HCT116 (cell line): ENCODE measurements around the gene TRAF3IP1. TPM values are rescaled to one million over a fixed set of nuclear protein-coding genes. Genes with fewer than 3 reads are reported as not detected.

ENCODE experiments used
- total RNA-seq: library from RNA; stranded (reverse); gene quantifications from one replicate; pipeline ENCODE4 v1.2.1, GENCODE V29; 2021; ENCODE audit not compliant: unreplicated experiment

TRAF3IP1 gene
- total RNA-seq, 1 experiment from 2014 or later = 19.4 TPM

Other genes with a start within 250 kb of the TRAF3IP1 start
- 0.22 TPM for gene ESPNL, start 220.2 kb upstream of the TRAF3IP1 start, total RNA-seq
- gene KLHL30, start 181.8 kb upstream of the TRAF3IP1 start, total RNA-seq = 0.61 TPM
- gene ERFE, start 161.5 kb upstream of the TRAF3IP1 start, total RNA-seq = 17.3 TPM
- gene ILKAP, start 116.8 kb upstream of the TRAF3IP1 start, total RNA-seq = 53.4 TPM
- gene HES6, start 80.5 kb upstream of the TRAF3IP1 start, total RNA-seq = 47.8 TPM
- gene PER2, start 31.9 kb upstream of the TRAF3IP1 start, total RNA-seq = 18.7 TPM
- 43.1 TPM for gene ASB1, start 106.4 kb downstream of the TRAF3IP1 start, total RNA-seq